Adrenal gland (tissue), 12 donors: Measurements from ENCODE around the gene POLR3GL. TPM values are rescaled to one million over a fixed set of nuclear protein-coding genes. Genes with fewer than 3 reads are reported as not detected.

Source experiments
- DNase-seq, 7 donors: peaks; one replicate each; pipeline ENCODE4 v3.0.0-alpha.2; 2019 to 2020
- H3K27ac ChIP-seq, 5 donors: fragments of 200-600 bp; sonication (generic) in 4 of 5; 1 replicate in 3 of 5; 2 replicates in 2 of 5; pipeline versions ENCODE4 v1.5.1 to v1.8.0; 2016 to 2020; ENCODE audit warnings: mild to moderate bottlenecking in 1 of 5
- H3K27me3 ChIP-seq: fragments of 200-600 bp; 2 replicates; pipeline ENCODE4 v1.8.0; 2021
- H3K36me3 ChIP-seq, 2 donors: fragments of 200-600 bp; replicated peaks in 1 of 2; 1 replicate in 1 of 2; 2 replicates in 1 of 2; pipeline versions ENCODE4 v1.5.1 to v1.8.0; 2018 to 2022
- H3K4me1 ChIP-seq, 2 donors: fragments of 200-600 bp; replicated peaks in 1 of 2; 1 replicate in 1 of 2; 2 replicates in 1 of 2; pipeline versions ENCODE4 v1.5.1 to v1.8.0; 2018 to 2021
- H3K4me3 ChIP-seq, 4 donors: fragments of 200-600 bp; sonication (generic) in 3 of 4; one replicate each; pipeline ENCODE4 v1.5.1; 2016 to 2018
- H3K9me3 ChIP-seq, 3 donors: fragments of 200-600 bp; sonication (generic) in 1 of 3; replicated peaks in 1 of 3; 1 replicate in 2 of 3; 2 replicates in 1 of 3; pipeline versions ENCODE4 v1.5.1 to v1.8.0; 2016 to 2021
- CTCF ChIP-seq, 6 experiments: fragments of 450-650 bp in 4 of 6; fragments of 200-600 bp in 2 of 6; sonication (generic) in 1 of 6; IDR thresholded peaks; 1 replicate in 5 of 6; 2 replicates in 1 of 6; pipeline versions ENCODE4 v1.5.1 to v1.8.0; 2016 to 2021; ENCODE audit warnings: antibody characterized with exemption in 6 of 6, mild to moderate bottlenecking in 2 of 6, moderate library complexity in 1 of 6
- POLR2A ChIP-seq, 2 donors: fragments of 450-650 bp; IDR thresholded peaks; one replicate each; pipeline ENCODE4 v1.6.1; 2017; ENCODE audit warnings: antibody characterized with exemption in 2 of 2, mild to moderate bottlenecking in 2 of 2, moderate library complexity in 1 of 2
- WGBS, 4 donors: extraction: QIAGEN DNeasy Blood & Tissue Kit in 2 of 4; methylation state at CpG; one replicate each; pipeline versions ENCODE4 v1.1.5 to v1.1.7; 2013 to 2017; 5-methylcytosine and 5-hydroxymethylcytosine counted together
- intact Hi-C, 2 donors: fragments of 100-400 bp; cut with DNase I; formaldehyde crosslinking; loops; one replicate each; pipeline versions ENCODE4 v1.14.1 to v1.15.0; 2022 to 2023
- polyA plus RNA-seq, 3 donors: library from polyadenylated mRNA; stranded (reverse); fragments of 200-250 nt in 2 of 3; fragments of 350-450 nt in 1 of 3; fragmentation: Illumina TruSeq in 1 of 3; extraction: RNeasy Lipid Tissue Mini Kit (QIAGEN cat#74804) in 1 of 3; gene quantifications; one replicate each; pipeline ENCODE4 v1.2.3, GENCODE V29; 2013 to 2014
- total RNA-seq, 9 donors: library from RNA; depleted of rRNA in 4 of 9; stranded (reverse); fragments of >200 nt in 4 of 9; fragments of 120-200 nt in 1 of 9; fragmentation: NEBNext Ultra II Directional in 1 of 9; extraction: Animal tissue kit (Norgen Biotek cat#: 25700) in 1 of 9; gene quantifications; one replicate each; pipeline versions ENCODE4 v1.1.0 to v1.2.4, GENCODE V29; 2013 to 2023
- donor health status: healthy with polysubstance abuse.
- donor health status: Bipolar disorder and iron deficiency.
- donor health status: DM: yes; HTN: yes; CAD: no.
- donor health status: DM: no; HTN: no; CAD: no.
- donor health status: DM: no; HTN: no; CAD: no.
- donor health status: DM: yes; HTN: yes; CAD: no.

Gene POLR3GL
- total and polyA plus RNA-seq, 12 donors: 18.4 to 48.7 (median 32.4) TPM

GRCh38 chr1:146016891-146017290 lies 52.4 kb downstream of the POLR3GL start:
- H3K27me3 ChIP-seq: peaks cover 15% of the 10 kb centered on the region
- H3K9me3 ChIP-seq: no peaks in the 10 kb centered on the region
- H3K4me1 ChIP-seq: peaks cover 0 to 5% of the 10 kb centered on the region in 2 donors
- no peak overlapping the region for H3K27ac ChIP-seq
- TF ChIP-seq POLR2A (IDR thresholded peaks at IDR 0.05): no peak
- no peak for TF ChIP-seq CTCF (IDR thresholded peaks at IDR 0.05)
- intact Hi-C loops: no loop called here
- 70 to 77% (median 76%) methylated on average over 1 of the region's 1 CpG for WGBS, 4 donors
- H3K36me3 ChIP-seq: no peaks in the 10 kb centered on the region
- H3K4me3 ChIP-seq: no peak overlapping the region
- DNase-seq: no peak

- no peak for DNase-seq
- Histone ChIP-seq H3K4me3 (peak overlapping the region in 1 of 4 donors; percentile 11), H3K27ac (no peak overlapping the region), H3K36me3 (no peaks in the 10 kb centered on the region), H3K27me3 (peaks cover 15% of the 10 kb centered on the region), H3K9me3 (no peaks in the 10 kb centered on the region), H3K4me1 (no peaks in the 10 kb centered on the region)
- 27 to 34% (median 29%) methylated on average over 37 to 43 of the region's 43 CpGs for WGBS, 4 donors
- intact Hi-C loops: no loop called here
- TF ChIP-seq CTCF (IDR thresholded peaks at IDR 0.05) (no peak), POLR2A (IDR thresholded peaks at IDR 0.05) (no peak)
These were observed 55.0 kb downstream of the POLR3GL start for GRCh38 chr1:146019231-146020057.

GRCh38 chr1:146020058-146021049 lies 55.9 kb downstream of the POLR3GL start:
- Histone ChIP-seq H3K27ac (no peak overlapping the region), H3K27me3 (peaks cover 15% of the 10 kb centered on the region), H3K9me3 (no peaks in the 10 kb centered on the region), H3K36me3 (no peaks in the 10 kb centered on the region), H3K4me1 (no peaks in the 10 kb centered on the region), H3K4me3 (no peak overlapping the region)
- WGBS, 4 donors: 86 to 93% (median 89%) methylated on average over 4 of the region's 4 CpGs
- intact Hi-C loops: no loop called here
- DNase-seq: no peak
- TF ChIP-seq POLR2A (IDR thresholded peaks at IDR 0.05): no peak
- TF ChIP-seq CTCF (IDR thresholded peaks at IDR 0.05): no peak

GRCh38 chr1:146021050-146021445 lies 56.6 kb downstream of the POLR3GL start:
- Histone ChIP-seq H3K4me1 (no peaks in the 10 kb centered on the region), H3K27me3 (peaks cover 15% of the 10 kb centered on the region), H3K9me3 (no peaks in the 10 kb centered on the region), H3K27ac (no peak overlapping the region), H3K36me3 (no peaks in the 10 kb centered on the region), H3K4me3 (no peak overlapping the region)
- TF ChIP-seq CTCF (IDR thresholded peaks at IDR 0.05): no peak
- no peak for TF ChIP-seq POLR2A (IDR thresholded peaks at IDR 0.05)
- WGBS, 4 donors: 27 to 47% (median 38%) methylated on average over 1 of the region's 1 CpG
- DNase-seq: no peak
- intact Hi-C loops: no loop called here
